WERI-Rb-1 (cell line): ENCODE results near the gene CRYL1.
"Not testable (repeated sequence)": the region's sequence is repeated elsewhere in the genome, so short reads cannot be mapped to it uniquely, and the experiment has no call there.

ENCODE experiments used
- DNase-seq: peaks from one replicate; pipeline ENCODE4 v3.0.0-alpha.2; 2020
- H3K27ac ChIP-seq: fragments of 250-450 bp; sonication (Bioruptor Pico); 2 replicates; pipeline ENCODE4 v1.5.1; 2020; ENCODE audit warnings: mild to moderate bottlenecking, moderate library complexity
- H3K27me3 ChIP-seq: fragments of 250-450 bp; sonication (Bioruptor Pico); 2 replicates; pipeline ENCODE4 v1.5.1; 2021; ENCODE audit warnings: mild to moderate bottlenecking, low read depth, moderate library complexity; ENCODE audit not compliant: insufficient read depth, severe bottlenecking
- H3K36me3 ChIP-seq: fragments of 250-450 bp; sonication (Bioruptor Pico); 2 replicates; pipeline ENCODE4 v1.5.1; 2020; ENCODE audit warnings: mild to moderate bottlenecking, moderate library complexity
- H3K4me3 ChIP-seq: 2 replicates; pipeline ENCODE4 v1.5.1; 2011; ENCODE audit warnings: low read depth, mild to moderate bottlenecking, control low read depth, low read length
- H3K9me3 ChIP-seq: fragments of 250-450 bp; sonication (Bioruptor Pico); 2 replicates; pipeline ENCODE4 v1.5.1; 2021; ENCODE audit warnings: mild to moderate bottlenecking, moderate library complexity; ENCODE audit not compliant: severe bottlenecking
- CTCF ChIP-seq: IDR thresholded peaks from 2 replicates; pipeline ENCODE4 v1.5.1; 2011; ENCODE audit warnings: low read depth, mild to moderate bottlenecking, control low read depth, inconsistent platforms, low read length

The CRYL1 gene

DNA sequence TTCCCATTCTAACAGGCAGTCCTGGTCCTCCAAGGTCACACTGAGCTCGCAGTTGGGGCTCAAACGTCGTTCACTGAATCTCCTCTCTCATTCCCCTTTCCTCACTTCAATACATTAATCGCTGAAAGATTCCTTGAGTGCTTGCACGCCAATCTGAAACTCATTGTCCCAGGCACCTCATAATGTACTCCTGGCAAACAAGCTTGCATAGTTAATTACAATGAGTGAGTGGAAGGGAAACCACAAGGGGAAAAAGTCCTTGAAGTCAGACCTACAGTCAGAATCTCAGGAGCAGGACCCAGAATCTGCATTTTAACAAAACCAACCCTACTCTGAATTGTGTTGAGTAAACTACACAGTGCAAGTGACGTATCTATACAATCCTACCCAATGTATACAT is 86.9 kb downstream of the CRYL1 start:
- H3K9me3 ChIP-seq = peaks cover 7% of the 10 kb centered on the region

DNA sequence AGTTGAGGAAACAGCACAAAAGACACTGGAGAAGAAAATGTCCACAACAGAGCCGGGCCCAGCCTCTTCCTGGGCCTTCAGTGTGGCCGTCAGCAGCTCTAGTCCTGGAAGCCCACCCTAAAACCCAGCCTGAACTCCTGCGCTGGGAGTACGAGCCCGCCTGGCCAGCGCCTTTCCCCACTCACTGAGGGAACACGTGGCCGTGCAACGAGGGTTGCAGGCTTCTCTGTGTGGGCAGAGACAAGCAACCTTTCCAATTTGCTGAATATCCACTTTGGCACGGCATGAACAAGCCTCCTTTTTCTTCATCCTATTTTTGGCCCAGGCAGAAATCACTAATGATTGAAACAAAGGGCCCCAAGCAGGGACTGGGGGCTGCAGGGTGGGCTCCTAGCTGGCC is 89.2 kb downstream of the CRYL1 start:
- Histone ChIP-seq H3K27ac (no peak overlapping the region), H3K36me3 (no peaks in the 10 kb centered on the region), H3K27me3 (peaks cover 73% of the 10 kb centered on the region), H3K4me3 (no peak overlapping the region), H3K9me3 (peaks cover 8% of the 10 kb centered on the region)
- no peak for DNase-seq
- no peak for TF ChIP-seq CTCF

More for the DNA sequence above, 86.9 kb downstream of the CRYL1 start:
- DNase-seq = no peak
- no peak for TF ChIP-seq CTCF
- Histone ChIP-seq H3K36me3 (no peaks in the 10 kb centered on the region), H3K27ac (no peak overlapping the region), H3K27me3 (peaks cover 81% of the 10 kb centered on the region), H3K4me3 (no peak overlapping the region)

DNA sequence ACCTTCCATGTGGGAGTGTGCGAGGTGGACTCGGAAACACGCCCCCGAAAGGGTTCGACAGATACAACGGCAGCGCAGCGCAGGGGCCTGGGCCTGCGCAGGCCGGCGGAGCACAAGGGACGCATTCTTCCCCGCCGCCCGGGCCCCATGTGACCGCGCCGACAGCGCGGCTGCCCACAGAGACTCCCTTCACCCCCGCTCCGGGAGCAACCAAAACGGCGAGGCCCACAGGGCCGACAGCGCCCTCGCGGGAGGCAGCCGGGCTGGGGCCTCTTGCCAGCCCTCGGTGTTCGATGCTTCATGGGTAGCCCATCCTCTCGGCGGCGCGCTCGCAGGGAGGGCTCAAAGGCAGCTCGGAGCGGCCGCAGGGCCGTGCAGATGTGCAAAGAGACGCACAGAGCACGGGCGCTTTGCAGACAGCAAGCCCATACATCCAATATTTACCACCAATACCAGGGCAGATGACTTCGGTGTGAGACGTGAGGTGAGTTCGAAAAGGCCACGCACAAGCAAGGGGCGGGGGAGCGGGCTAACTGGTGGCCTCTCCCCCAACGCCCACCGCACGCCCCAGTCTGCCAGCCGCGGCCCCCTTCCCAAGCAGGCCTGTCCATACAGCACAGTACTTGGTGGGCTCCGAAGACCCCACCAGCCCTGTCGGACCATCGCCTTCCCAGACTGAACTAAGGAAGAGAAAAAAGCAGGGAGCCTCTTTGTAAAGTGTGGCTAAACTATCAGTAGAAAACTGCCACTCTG is 89.9 kb downstream of the CRYL1 start:
- Histone ChIP-seq H3K27ac (no peak overlapping the region), H3K4me3 (no peak overlapping the region), H3K9me3 (peaks cover 8% of the 10 kb centered on the region), H3K36me3 (no peaks in the 10 kb centered on the region), H3K27me3 (peaks cover 69% of the 10 kb centered on the region)
- DNase-seq = no peak
- TF ChIP-seq CTCF = no peak

DNA sequence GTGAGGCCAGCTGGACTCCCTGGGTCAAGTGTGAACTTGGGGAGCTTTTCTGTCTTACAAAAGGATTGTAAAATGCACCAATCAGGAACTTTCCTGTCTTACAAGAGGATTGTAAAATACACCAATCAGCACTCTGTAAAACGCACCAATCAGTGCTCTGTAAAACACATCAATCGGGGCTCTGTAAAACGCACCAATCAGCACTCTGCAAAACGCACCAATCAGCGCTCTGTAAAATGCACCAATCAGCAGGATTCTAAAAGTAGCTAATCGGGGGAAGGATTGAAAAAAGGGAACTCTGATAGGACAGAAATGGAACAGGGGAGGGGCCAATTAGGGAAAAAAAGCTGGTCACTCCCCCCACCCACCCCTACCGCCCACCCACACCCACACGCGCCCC is 91.4 kb downstream of the CRYL1 start:
- not testable (repeated sequence) for H3K27ac ChIP-seq, H3K4me3 ChIP-seq, DNase-seq, H3K9me3 ChIP-seq, H3K36me3 ChIP-seq
- peaks cover 68% of the 10 kb centered on the region for H3K27me3 ChIP-seq

DNA sequence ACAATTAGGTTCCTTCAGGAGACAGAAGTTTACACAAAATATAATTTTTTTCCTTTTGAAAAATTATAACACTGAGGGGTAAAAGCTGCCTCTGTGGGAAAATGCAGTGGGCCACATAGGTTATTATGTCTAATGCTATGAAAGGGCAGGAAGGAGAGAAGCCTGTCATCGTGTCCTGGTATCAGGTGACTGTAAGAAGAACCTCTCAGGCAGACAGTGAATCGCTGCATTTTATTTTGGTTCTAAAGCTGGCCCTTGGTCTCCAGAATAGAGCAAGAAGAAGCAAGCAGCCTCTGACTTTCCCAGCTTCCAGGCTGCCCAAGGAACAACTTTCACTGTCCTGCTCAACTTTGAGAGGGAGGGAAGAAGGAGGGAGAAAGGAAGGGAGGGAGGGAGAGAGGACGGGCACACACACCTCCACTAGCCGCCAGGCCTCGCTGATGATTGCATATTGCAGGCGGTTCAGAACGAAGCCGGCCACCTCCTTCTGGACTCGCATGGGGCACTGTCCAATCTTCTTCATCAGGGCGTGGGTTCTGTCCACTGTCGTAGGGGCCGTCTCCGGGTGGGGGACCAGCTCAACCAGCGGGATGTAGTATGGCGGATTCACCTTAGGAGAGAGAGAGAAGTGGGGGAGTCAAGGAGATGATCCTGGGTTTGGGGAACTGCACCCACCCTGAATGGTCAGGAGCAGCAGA is 93.8 kb downstream of the CRYL1 start:
- TF ChIP-seq CTCF = no peak
- Histone ChIP-seq H3K36me3 (no peaks in the 10 kb centered on the region), H3K27ac (no peak overlapping the region), H3K27me3 (peaks cover 66% of the 10 kb centered on the region), H3K9me3 (peaks cover 7% of the 10 kb centered on the region), H3K4me3 (no peak overlapping the region)
- no peak for DNase-seq

DNA sequence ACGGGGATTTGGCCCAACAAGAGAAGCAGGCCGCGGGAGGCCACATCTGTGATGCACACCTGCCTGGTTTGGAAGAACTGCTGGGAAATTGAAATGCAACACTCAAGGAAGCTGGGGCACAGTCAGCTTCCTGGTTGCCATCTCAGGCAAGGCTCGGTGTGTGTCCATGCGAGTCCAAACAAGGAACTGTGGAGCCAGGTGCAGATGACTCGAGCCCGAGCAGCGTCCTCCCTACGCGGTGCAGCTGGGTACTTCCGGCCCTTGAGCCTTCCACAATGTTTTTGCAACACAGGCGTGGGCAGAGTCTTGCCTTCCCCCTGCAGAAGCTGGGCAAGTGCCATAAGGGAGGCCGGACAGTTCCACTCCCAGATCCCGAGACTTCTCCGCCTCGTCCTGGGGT is 94.6 kb downstream of the CRYL1 start:
- Histone ChIP-seq H3K27me3 (peaks cover 69% of the 10 kb centered on the region), H3K9me3 (peaks cover 7% of the 10 kb centered on the region), H3K36me3 (no peaks in the 10 kb centered on the region), H3K4me3 (no peak overlapping the region), H3K27ac (no peak overlapping the region)
- no peak for TF ChIP-seq CTCF
- no peak for DNase-seq
